Muscle layer of colon (tissue), 2 donors: Measurements from ENCODE around the gene VEGFC.

Source experiments
- H3K27ac ChIP-seq: one replicate; pipeline ENCODE4 v1.7.0; 2013; ENCODE audit warnings: low read depth, mild to moderate bottlenecking, low read length, moderate library complexity
- H3K27me3 ChIP-seq, 2 donors: one replicate each; pipeline ENCODE4 v1.7.0; 2013; ENCODE audit warnings: low read length in 2 of 2, mild to moderate bottlenecking in 2 of 2; ENCODE audit not compliant: insufficient read depth in 2 of 2, control insufficient read depth in 1 of 2
- H3K36me3 ChIP-seq: one replicate; pipeline ENCODE4 v1.7.0; 2013; ENCODE audit warnings: mild to moderate bottlenecking, low read length; ENCODE audit not compliant: insufficient read depth
- H3K4me1 ChIP-seq: one replicate; pipeline ENCODE4 v1.7.0; 2013; ENCODE audit warnings: mild to moderate bottlenecking, low read length; ENCODE audit not compliant: insufficient read depth
- H3K4me3 ChIP-seq, 2 donors: one replicate each; pipeline ENCODE4 v1.7.0; 2013; ENCODE audit warnings: low read length in 2 of 2, low read depth in 1 of 2, mild to moderate bottlenecking in 1 of 2, moderate library complexity in 1 of 2
- H3K9ac ChIP-seq: one replicate; pipeline ENCODE4 v1.7.0; 2013; ENCODE audit warnings: low read length
- H3K9me3 ChIP-seq: one replicate; pipeline ENCODE4 v1.7.0; 2013; ENCODE audit warnings: mild to moderate bottlenecking, low read length
- donor health status: abdominal sarcoma.
- donor health status: Adenocarcinoma of cecum.

The VEGFC gene

GRCh38 chr4:176780995-176781738 is 11.6 kb downstream of the VEGFC start:
- H3K4me3 ChIP-seq: no peak overlapping the region
- no peaks in the 10 kb centered on the region for H3K9me3 ChIP-seq
- H3K9ac ChIP-seq: no peak overlapping the region
- H3K27me3 ChIP-seq: no peaks in the 10 kb centered on the region
- no peak overlapping the region for H3K27ac ChIP-seq
- no peaks in the 10 kb centered on the region for H3K4me1 ChIP-seq
- H3K36me3 ChIP-seq: no peaks in the 10 kb centered on the region

DNA sequence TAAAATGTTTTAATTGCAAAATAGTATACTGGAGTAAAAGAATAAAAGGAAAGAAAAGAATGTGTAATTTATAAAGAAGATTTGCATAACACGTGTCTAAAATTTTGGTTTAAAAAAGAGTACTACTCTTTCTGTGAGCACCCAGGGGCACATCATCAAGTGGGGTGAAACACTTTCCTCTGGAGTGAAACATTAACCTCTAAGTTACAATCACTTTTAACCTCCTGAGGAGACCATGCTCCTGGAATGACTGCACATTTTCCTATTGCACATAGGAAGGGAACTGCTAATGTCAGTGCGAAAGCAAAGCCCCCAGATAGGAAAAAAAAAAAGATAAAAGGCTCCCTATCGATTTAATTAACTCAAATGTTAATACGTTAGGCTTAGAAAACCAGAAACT is 13.3 kb downstream of the VEGFC start:
- Histone ChIP-seq H3K4me3 (no peak overlapping the region), H3K9me3 (no peaks in the 10 kb centered on the region), H3K27ac (no peak overlapping the region), H3K4me1 (no peaks in the 10 kb centered on the region), H3K36me3 (no peaks in the 10 kb centered on the region), H3K9ac (no peak overlapping the region), H3K27me3 (no peaks in the 10 kb centered on the region)

GRCh38 chr4:176778491-176778890 is 14.2 kb downstream of the VEGFC start:
- H3K4me1 ChIP-seq: no peaks in the 10 kb centered on the region
- H3K4me3 ChIP-seq: no peak overlapping the region
- H3K9me3 ChIP-seq: no peaks in the 10 kb centered on the region
- H3K27me3 ChIP-seq: no peaks in the 10 kb centered on the region
- H3K27ac ChIP-seq: no peak overlapping the region
- no peak overlapping the region for H3K9ac ChIP-seq
- H3K36me3 ChIP-seq: no peaks in the 10 kb centered on the region

DNA sequence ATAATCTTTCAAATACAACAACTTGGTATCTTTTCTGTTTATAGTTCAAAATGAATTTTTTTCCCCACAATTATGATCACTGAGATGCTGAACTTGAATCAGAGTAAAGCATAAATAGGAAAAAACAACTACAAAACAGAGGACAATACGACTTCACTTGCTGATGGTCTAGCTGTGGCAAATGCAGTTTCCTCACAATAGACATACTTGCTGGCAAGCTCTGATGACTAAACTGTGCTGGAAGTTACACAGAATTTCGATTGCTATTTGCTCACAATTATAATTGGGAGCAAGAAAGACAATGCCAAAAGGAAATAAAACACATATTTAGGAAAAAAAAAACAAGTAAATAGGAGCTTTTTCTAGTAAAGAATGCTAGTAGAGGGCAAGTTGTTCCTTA is 14.7 kb downstream of the VEGFC start:
- Histone ChIP-seq H3K36me3 (no peaks in the 10 kb centered on the region), H3K27ac (no peak overlapping the region)

DNA sequence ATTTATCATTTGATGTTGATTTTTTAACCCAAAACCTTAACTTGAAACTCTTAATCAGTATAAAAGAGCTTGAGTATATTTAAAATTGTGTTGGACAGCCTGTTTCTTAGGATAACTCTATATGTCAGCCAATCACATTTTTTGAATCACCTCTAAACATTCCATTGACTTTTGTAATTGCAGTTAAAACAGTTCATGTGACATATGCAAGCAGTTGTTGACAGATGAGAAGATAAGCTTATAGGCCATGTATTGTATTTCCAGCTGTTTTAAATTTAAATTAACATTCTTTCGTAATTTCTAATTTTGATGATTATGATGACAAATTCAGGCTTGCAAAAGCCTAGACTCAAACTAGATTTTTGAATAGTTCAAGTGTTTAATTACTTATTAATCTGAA is 17.4 kb downstream of the VEGFC start:
- Histone ChIP-seq H3K4me1 (no peaks in the 10 kb centered on the region), H3K4me3 (no peak overlapping the region), H3K27me3 (no peaks in the 10 kb centered on the region), H3K9ac (no peak overlapping the region), H3K36me3 (no peaks in the 10 kb centered on the region), H3K9me3 (no peaks in the 10 kb centered on the region), H3K27ac (no peak overlapping the region)

More for the DNA sequence above, 14.7 kb downstream of the VEGFC start:
- Histone ChIP-seq H3K27me3 (no peaks in the 10 kb centered on the region), H3K9me3 (no peaks in the 10 kb centered on the region), H3K4me3 (no peak overlapping the region), H3K9ac (no peak overlapping the region), H3K4me1 (no peaks in the 10 kb centered on the region)

- Histone ChIP-seq H3K36me3 (no peaks in the 10 kb centered on the region), H3K4me3 (no peak overlapping the region), H3K4me1 (no peaks in the 10 kb centered on the region), H3K9me3 (no peaks in the 10 kb centered on the region), H3K9ac (no peak overlapping the region), H3K27ac (no peak overlapping the region), H3K27me3 (no peaks in the 10 kb centered on the region)
Observed at GRCh38 chr4:176774852-176775251, 17.9 kb downstream of the VEGFC start.

DNA sequence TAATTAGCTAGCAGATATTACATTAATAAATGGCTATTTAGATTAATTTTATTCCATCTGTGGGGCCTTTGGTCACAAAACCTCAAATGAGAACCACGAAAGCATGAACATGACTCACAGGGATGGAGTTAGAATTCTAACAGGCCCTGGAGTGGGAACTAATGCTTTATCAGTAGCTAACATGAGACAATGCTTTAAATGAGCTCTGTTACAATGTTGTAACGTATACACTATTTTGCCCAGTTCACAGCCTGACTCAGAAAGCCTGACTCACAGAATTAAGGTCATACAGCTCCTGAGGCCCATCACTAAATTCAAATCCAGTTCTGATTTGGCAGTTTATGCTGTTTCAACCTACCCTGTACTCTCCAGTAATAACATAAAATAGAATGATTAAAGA is 23.2 kb downstream of the VEGFC start:
- Histone ChIP-seq H3K4me1 (no peaks in the 10 kb centered on the region), H3K9me3 (no peaks in the 10 kb centered on the region), H3K4me3 (no peak overlapping the region), H3K27ac (no peak overlapping the region), H3K36me3 (no peaks in the 10 kb centered on the region), H3K9ac (no peak overlapping the region), H3K27me3 (no peaks in the 10 kb centered on the region)

GRCh38 chr4:176767183-176767582 is 25.5 kb downstream of the VEGFC start:
- Histone ChIP-seq H3K4me1 (no peaks in the 10 kb centered on the region), H3K36me3 (no peaks in the 10 kb centered on the region), H3K9me3 (no peaks in the 10 kb centered on the region), H3K27ac (no peak overlapping the region), H3K4me3 (no peak overlapping the region), H3K9ac (no peak overlapping the region), H3K27me3 (no peaks in the 10 kb centered on the region)

- Histone ChIP-seq H3K4me3 (no peak overlapping the region), H3K9ac (no peak overlapping the region), H3K27me3 (no peaks in the 10 kb centered on the region), H3K27ac (no peak overlapping the region), H3K4me1 (no peaks in the 10 kb centered on the region), H3K9me3 (no peaks in the 10 kb centered on the region), H3K36me3 (no peaks in the 10 kb centered on the region)
Observed at GRCh38 chr4:176762661-176763308, 29.9 kb downstream of the VEGFC start.

GRCh38 chr4:176761872-176762271 is 30.9 kb downstream of the VEGFC start:
- Histone ChIP-seq H3K4me3 (no peak overlapping the region), H3K27ac (no peak overlapping the region), H3K4me1 (no peaks in the 10 kb centered on the region), H3K27me3 (no peaks in the 10 kb centered on the region), H3K36me3 (no peaks in the 10 kb centered on the region), H3K9me3 (no peaks in the 10 kb centered on the region), H3K9ac (no peak overlapping the region)

- no peak overlapping the region for H3K9ac ChIP-seq
Observed at GRCh38 chr4:176760471-176760870, 32.3 kb downstream of the VEGFC start.

DNA sequence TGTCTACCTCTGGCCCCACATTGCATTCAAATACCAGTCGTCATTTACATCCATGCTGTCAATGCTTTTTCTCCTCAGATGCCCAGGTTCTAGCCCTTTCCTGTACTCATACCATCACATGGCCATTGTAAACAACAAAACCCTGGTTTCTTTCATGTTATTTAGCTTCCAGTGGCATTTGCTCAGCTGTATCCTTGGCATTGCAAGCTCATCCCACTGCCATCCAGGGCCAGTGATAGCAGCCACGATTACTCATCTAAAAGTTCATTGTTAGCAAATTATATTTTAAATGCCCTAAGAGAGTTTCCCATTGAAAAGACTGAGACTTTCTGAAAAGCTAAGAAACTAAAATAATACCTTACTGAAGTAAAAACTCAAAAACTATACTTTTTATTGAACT is 34.0 kb downstream of the VEGFC start:
- Histone ChIP-seq H3K27ac (no peak overlapping the region), H3K27me3 (no peaks in the 10 kb centered on the region), H3K4me1 (no peaks in the 10 kb centered on the region), H3K36me3 (no peaks in the 10 kb centered on the region), H3K9ac (no peak overlapping the region), H3K9me3 (no peaks in the 10 kb centered on the region), H3K4me3 (no peak overlapping the region)

More at GRCh38 chr4:176760471-176760870, 32.3 kb downstream of the VEGFC start:
- Histone ChIP-seq H3K27me3 (no peaks in the 10 kb centered on the region), H3K4me3 (no peak overlapping the region), H3K36me3 (no peaks in the 10 kb centered on the region), H3K4me1 (no peaks in the 10 kb centered on the region), H3K27ac (no peak overlapping the region), H3K9me3 (no peaks in the 10 kb centered on the region)
